ENCODE results near the gene AP5S1.
"Not testable (repeated sequence)": the region's sequence is repeated elsewhere in the genome, so short reads cannot be mapped to it uniquely, and the experiment has no call there.

Gene AP5S1, protein sequence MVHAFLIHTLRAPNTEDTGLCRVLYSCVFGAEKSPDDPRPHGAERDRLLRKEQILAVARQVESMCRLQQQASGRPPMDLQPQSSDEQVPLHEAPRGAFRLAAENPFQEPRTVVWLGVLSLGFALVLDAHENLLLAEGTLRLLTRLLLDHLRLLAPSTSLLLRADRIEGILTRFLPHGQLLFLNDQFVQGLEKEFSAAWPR

DNA sequence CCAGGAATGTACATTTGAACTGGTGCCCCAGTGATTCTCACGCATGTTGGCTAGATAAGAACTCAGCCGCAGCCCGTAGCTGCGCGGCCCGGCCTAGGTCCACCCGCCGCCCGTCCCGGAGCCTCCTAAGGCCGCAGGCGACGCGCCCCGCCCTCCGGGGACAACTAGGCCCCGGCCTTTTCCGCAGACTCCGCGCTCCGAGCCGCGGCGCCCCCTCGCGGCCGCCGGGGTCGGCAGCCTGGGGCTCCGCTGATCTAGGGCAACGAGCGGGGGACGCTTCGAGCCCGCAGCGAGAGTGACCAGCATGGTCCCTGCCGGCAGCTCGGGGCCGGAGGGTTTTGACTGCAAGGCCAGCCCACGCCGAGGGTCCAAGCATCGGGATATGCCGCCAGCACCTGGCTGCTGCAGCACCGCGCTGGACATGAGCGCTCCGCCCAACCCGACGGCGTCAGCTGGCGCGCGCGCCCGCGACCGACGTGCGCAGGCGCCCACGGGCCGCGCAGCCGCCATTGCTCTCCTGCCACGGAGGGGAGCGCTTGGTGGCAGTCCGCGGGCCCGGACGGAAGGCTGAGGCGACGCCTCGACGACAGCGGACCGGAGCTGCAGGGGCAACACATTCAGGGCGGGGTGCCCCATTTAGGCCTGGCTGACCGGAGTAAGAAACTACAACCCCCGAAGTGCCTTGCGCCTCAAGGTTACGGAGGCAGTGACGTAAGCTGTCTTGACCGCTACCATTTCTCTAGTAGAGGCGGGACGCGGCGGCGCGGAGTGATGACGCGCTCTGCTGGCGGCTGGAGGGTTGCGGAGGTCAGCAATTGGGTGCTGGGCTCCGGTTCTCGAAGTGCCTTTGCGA lies at the start of gene AP5S1:
Gene AP5S1, plus strand, starts transcription at position 500 of the 853 bp plus-strand sequence. CDS start 1,571 bp downstream, outside the sequence.
- DNase-seq = peak; percentile 86

GRCh38 chr20:3771552-3772058 lies 48.7 kb upstream of the AP5S1 start:
- DNase-seq = no peak

DNA sequence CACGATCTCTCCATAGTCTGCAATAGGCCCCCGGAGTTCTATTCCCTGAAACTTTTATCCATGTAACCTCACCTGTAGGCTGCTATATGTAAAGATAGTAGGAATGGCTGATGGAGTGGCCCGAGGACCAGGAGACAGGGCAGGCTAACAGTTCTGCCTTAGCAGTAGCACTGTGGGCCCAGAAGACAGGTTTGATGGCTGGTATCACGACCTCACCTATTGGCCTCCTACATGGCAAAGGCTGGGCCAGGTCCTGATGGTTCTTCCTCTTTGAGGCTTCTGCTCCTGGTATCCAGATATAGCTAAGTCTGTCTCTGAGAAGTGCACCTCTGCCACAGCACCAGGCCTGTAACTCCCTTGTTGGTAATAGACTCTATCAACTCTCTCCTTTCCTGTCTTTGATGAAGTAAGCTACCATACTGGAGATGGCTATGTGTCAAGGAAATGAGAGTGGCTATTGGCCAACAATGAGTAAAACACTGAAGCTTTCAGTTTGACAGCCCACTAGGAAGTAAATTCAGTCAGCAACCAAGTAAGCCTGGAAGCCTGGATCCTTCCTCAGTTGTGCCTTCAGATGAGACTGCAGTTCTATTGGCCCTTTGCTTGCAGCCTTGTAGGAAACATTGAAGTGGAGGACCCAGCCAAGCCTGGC lies 44.8 kb upstream of the AP5S1 start:
- no peak for DNase-seq

DNA sequence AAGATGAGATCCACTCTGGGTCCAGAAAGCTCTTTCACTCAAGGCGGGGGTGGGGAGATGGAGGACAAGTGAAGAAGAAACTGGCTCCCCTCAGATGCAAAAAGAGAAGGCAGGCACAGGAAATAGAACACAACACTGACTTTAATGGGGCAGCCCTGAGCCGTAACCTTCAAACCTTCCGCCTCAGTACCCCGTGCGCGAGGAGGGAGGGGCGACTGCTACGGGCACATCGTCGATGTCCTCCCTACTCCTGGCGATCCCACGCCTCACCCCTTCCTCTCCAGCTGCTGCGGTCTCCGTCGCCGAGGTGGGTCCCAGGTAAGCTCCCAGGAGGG lies 43.0 kb upstream of the AP5S1 start:
- no peak for DNase-seq

GRCh38 chr20:3777716-3778629 lies 42.4 kb upstream of the AP5S1 start:
- no peak for DNase-seq

DNA sequence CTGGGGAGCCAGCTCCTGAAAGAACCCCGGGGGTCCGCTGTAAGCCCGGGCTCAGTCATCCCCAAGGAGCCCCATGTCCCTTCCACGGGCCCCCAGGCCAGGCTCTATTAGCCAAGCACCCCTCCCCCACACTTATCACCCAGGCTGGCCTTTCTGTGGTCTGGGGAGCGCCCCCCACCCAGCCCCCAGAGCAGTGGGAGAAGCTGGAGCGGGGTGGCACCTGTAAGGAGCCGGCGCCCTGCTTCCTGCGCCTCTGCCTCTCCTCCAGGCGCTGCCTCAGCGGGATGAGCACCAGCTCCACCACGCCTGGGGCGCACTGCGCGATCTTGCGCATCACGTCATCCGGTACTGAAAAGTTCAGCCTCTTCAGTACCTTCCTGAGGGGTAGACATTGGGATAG lies 41.4 kb upstream of the AP5S1 start:
- DNase-seq = no peak

- DNase-seq = no peak
Observed at GRCh38 chr20:3781153-3781910, 39.0 kb upstream of the AP5S1 start, which contains the start of gene SPEF1. SPEF1 (minus strand) TSS chr20:3781448; CDS start chr20:3781287, 161 bp downstream.

GRCh38 chr20:3782597-3782996 lies 37.8 kb upstream of the AP5S1 start:
- DNase-seq = no peak

- DNase-seq = no peak
Observed at GRCh38 chr20:3783068-3783489, 37.3 kb upstream of the AP5S1 start.

- DNase-seq = no peak
Observed at GRCh38 chr20:3783511-3784195, 36.7 kb upstream of the AP5S1 start.

GRCh38 chr20:3784216-3784853 lies 36.0 kb upstream of the AP5S1 start:
- DNase-seq = no peak

- DNase-seq = no peak
Observed at GRCh38 chr20:3784863-3785239, 35.5 kb upstream of the AP5S1 start.

DNA sequence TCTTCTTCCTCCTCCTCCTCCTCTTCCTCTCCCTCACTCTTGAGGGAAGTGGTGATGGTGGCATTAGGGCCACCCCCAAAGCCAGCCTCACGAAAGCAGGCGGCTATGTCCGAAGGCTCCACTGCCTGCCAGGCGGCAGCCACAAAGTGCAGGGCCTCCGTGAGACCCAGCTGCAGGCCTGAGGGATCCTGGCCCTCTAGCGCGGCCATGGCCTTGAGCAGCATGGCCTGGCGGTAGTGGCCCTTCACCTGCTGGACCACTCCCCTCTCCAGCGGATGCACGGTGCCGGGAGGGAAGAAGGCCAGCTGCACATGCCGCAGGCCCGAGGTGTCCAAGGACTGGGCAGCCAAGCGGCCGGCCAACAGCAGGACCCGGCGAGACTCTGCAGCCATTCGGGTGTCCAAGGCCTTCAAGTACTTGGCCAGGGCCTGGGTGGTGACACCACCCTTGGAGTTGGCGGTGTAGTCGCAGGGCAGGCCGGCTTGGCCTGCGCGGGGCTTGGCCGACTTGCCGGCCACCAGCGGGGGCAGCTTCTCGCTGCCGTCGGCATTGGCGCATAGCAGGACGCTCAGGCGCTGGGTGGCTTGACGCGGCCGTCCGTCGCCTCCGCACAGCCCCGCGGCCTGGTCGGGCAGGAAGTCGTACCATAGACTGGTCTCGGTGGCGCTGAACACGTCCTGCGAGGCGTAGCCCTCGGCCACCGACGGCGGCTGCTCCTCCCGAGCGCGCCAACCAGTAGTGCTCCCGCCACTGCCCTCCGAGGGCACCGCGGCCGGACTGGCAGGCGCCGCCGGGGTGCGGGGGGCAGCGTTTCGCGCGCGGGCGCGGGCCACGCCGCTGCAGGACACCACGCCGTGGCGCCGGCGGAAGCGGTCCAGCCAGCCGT lies 34.9 kb upstream of the AP5S1 start:
- DNase-seq = no peak

- peak; percentile 47 for DNase-seq
Observed at GRCh38 chr20:3786126-3786484, 34.2 kb upstream of the AP5S1 start.

DNA sequence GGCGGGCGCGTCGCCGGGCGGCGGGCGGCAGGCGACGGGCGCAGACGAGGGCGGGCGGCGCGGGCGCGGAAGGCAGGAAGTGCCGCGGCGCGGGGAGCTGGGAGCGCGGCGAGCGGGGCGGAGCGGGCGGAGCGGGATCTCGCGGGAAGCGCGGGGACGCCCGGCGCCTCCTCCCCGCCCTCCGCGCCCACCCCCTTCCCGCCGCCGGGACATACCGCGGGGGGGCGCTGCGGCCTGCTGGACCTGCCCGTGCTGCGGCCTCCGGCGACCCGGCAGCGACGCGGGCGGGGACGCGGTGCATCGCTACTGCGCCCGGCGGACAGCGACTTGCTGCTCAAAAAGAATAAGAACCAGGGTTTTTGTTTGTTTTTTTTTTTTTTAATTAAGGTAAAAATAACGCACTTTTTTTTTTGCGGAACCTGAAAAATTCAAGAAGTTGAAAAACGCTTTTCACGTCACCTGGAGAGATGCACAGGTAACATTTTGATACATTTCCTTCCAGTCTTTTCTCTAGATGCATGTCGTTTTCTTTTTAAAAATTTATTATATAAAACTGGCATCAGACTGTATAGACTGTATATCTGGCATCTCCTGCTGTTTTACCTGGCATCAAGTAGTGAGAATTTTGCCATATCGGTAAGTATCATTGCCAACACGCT lies 33.6 kb upstream of the AP5S1 start, which contains the start of gene CENPB:
Gene CENPB, minus strand, starts transcription at position 76 of the 659 bp plus-strand sequence. CDS start 257 bp downstream, outside the sequence.
- peak; percentile 91 for DNase-seq

GRCh38 chr20:3787324-3788014 lies 32.9 kb upstream of the AP5S1 start:
- DNase-seq = no peak

- no peak for DNase-seq
Observed at GRCh38 chr20:3788685-3789155, 31.6 kb upstream of the AP5S1 start.

DNA sequence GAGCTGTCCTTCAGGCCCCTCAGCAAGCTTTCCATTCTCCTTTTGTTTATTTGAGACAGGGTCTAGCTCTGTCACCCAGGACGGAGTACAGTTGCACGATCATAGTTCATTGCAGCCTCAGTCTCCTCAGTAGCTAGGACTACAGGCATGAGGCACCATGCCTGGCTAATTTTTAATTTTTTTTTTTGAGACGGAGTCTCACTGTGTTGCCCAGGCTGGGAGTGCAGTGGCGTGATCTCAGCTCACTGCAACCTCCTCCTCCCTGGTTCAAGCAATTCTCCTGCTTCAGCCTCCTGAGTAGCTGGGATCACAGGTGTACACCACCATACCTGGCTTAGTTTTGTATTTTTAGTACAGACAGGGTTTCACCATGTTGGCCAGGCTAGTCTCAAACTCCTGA lies 31.1 kb upstream of the AP5S1 start:
- not testable (repeated sequence) for DNase-seq

Data from activated naive CD4-positive, alpha-beta T cell treated with anti-CD3 and anti-CD28 coated beads, Interleukin-2, amount 50 U/mL, for 16 hours (primary cell).